NCI-H128 (cell line): Measurements from ENCODE around the gene OR56B1.
"Not testable (repeated sequence)": the region's sequence is repeated elsewhere in the genome, so short reads cannot be mapped to it uniquely, and the experiment has no call there.

ENCODE experiments used
- DNase-seq: peaks from one replicate; lab custom pipeline; 2025; ENCODE audit not compliant: unreplicated experiment; lab: John Stamatoyannopoulos, UW

OR56B1 gene

GRCh38 chr11:5736396-5736795 is at the start of gene OR56B1:
Gene OR56B1, plus strand, starts transcription at chr11:5736448. Its CDS starts 69 bp downstream, at chr11:5736517.
- DNase-seq: no peak

GRCh38 chr11:5688482-5688881 is 47.8 kb upstream of the OR56B1 start:
- no peak for DNase-seq

DNA sequence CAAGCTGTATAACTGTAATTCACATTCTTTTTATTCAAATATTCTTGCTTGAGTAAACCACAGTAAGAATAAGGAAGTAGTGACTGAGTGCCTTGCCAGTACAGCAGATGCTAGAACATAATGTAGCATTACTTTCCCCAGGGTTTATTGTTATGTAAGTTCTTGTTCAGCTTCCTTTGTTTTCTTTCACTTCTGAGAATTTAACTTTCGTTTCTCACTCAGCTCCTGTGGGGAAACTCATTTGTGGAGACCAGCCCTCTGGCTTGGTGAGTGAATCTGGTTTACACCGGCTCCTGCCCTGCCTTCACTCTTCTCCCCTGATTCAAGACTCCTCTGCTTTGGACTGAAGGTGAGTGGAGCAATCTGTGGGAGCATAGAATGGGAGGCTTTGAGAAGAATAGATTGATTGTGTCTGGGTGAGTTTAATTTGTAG is 46.7 kb upstream of the OR56B1 start, which contains the start of gene TRIM22:
Gene TRIM22 (plus strand): TSS at position 240 of the 433 bp plus-strand sequence. CDS start 6,443 bp downstream, outside the sequence.
- DNase-seq: no peak

DNA sequence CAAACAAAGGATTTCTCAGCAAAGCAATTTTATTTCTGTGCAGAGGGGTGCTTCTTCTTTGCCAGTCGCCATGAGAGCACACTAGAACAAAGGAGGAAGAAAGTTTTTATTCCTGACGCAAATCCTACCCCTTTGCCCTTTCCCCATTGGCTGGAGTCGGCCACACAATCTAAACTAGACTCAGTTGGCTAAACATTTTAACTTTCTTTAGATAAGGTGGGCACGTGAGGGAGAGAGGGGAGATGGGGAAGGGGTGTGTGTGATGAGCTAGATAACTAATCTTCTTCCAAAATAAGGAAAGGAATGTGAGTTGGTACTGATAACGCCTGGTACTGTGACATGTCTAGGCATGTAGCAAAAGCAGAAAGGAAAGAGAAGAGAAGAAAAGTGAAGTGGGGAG is 46.0 kb upstream of the OR56B1 start:
- DNase-seq: no peak

- no peak for DNase-seq
Measured at GRCh38 chr11:5690736-5691135, 45.5 kb upstream of the OR56B1 start.

GRCh38 chr11:5691238-5691963 is 44.8 kb upstream of the OR56B1 start:
- DNase-seq: not testable (repeated sequence)

DNA sequence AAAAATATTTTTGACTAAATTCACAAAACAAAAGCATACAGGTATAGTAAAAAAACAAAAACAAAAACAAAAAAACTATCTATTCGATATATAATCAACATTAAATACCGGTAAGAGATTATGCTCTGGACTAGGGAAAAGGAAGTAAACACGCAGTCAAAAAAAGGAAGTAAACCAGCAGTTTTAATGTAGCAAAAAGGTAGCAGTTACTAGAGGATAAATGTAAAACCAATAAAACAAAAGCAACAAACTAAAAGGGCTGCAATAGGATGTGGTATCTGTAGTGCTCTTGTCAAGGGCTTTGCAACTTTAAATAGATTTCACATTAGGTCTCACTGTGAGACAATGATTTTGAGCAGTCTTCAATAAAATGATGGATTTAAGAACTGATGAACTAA is 44.3 kb upstream of the OR56B1 start:
- DNase-seq: no peak

GRCh38 chr11:5694642-5695041 is 41.6 kb upstream of the OR56B1 start:
- no peak for DNase-seq

GRCh38 chr11:5695580-5695979 is 40.7 kb upstream of the OR56B1 start:
- no peak for DNase-seq

- no peak for DNase-seq
Measured at GRCh38 chr11:5696210-5696609, 40.0 kb upstream of the OR56B1 start.

DNA sequence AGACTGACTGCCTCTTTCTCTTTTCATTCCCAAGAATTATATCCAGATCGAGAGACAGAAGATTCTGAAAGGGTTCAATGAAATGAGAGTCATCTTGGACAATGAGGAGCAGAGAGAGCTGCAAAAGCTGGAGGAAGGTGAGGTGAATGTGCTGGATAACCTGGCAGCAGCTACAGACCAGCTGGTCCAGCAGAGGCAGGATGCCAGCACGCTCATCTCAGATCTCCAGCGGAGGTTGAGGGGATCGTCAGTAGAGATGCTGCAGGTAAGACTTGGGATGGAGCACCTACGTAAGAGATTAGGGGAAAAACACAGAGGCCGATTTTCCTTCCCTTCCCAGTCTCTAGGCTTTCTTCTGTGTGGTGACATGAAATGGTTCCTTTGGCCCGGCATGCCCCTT is 38.0 kb upstream of the OR56B1 start:
- DNase-seq: no peak

GRCh38 chr11:5700421-5701054 is 35.7 kb upstream of the OR56B1 start:
- no peak for DNase-seq

DNA sequence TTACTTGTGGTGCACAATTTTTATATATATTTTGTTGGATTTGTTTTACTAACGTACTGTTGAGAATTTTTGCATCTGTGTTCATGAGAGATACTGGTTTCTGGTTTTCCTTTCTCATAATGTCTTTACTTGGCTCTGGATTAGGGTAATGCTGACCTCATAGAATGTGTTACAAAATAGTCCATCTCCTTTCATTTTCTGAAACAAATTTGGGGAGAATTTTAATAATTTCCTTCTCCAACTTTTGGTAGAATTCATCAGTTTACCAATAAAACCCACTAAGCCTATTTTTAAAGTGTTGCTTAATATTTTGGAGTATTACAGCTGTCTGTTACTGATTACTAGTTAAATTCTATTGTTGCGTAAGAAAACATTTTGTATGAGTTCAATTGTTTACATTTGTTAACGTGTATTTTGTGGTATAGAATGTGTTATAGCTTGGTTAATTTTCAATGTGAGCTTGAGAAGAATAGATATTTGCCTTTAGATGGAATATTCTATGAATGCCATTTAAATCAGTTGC is 35.1 kb upstream of the OR56B1 start:
- DNase-seq: no peak

DNA sequence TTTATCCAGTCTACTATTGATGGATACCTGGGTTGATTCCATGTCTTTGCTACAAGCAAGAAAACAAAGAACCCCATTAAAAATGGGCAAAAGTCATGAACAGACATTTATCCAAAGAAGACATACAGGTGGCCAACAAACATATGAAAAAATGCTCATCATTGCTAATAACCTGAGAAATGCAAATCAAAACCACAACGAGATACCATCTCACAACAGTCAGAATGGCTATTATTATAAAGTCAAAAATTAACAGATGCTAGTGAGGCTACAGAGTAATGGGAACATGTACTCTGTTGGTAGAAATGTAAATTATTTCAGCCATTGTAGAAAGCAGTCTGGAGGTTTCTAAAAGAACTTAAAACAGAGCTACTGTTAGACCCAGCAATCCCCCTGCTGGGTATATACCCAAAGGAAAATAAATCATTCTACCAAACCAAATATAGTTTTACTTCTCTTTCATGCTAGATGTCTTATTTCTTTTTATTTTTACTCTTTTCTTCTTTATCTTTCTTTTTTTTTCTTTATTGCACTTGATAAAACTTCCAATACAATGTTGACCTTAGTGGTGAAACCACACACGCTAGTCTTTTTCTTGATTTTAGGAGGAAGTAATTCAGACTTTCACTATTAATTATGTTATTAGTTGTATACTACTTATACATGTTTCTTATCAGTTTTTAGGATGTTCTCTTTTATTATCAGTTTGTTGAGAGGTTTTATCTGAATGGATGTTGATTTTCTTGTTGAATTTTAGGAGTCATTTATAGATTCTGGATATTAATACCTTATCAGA is 32.3 kb upstream of the OR56B1 start:
- no peak for DNase-seq

DNA sequence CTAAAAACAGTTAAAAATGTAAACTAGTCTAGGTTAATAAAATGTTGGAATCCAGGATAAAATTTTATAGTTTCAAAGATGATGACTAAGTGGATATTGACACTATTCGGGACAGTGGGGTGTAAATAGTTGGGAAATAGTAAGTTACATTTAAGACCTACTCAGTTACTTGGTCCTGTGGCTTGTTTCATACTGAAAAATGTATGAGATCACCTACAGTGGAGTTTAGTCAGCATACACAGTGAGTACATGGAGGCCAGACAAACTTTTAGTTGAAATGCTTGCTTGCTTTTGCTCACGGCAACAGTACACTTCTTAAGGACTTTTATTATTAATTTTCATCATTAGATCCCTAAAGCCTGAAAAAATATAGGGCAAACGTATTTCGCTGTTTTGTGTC is 30.6 kb upstream of the OR56B1 start:
- DNase-seq: no peak

DNA sequence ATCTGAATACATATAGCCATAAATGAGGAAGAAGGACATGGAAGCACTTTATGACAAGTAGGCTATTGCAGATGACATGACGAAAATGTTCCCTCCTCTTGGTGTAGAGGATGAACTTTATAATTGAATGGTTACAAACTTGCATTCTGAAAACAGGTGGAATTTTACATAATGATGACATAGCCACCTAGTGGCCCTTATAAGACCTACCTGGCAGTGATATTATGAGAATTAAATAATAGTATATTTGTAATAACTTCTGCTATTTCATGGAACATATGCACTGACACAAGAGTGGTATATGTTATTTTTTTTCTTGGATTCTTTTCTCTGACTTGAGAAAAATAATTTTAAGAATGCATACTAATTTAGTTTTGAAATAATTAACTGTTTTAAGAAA is 23.7 kb upstream of the OR56B1 start:
- no peak for DNase-seq

DNA sequence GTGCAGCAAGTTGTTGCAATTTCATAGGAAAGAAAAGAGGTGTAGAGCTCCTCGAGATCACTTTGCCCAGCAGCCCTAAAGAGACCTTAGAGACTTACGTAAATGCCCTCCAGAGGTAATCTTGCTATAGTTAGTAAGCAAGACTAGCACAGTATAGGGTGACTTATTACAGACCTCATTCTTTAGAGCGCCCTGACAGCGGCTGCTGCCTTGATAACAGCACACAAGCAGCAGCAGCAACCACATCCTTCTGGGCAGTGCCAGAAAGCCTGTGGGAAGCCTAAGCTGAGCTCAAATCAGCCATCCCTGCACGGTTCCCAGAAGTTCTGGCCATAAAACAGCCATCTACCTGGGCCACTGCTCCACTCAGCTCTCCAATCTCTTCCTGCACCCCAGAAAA is 22.6 kb upstream of the OR56B1 start:
- DNase-seq: no peak

DNA sequence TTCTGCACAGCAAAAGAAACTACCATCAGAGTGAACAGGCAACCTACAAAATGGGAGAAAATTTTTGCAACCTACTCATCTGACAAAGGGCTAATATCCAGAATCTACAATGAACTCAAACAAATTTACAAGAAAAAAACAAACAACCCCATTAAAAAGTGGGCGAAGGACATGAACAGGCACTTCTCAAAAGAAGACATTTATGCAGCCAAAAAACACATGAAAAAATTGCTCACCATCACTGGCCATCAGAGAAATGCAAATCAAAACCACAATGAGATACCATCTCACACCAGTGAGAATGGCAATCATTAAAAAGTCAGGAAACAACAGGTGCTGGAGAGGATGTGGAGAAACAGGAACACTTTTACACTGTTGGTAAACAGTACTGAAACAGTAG is 19.7 kb upstream of the OR56B1 start:
- not testable (repeated sequence) for DNase-seq

GRCh38 chr11:5719703-5720495 is 16.3 kb upstream of the OR56B1 start:
- no peak for DNase-seq

DNA sequence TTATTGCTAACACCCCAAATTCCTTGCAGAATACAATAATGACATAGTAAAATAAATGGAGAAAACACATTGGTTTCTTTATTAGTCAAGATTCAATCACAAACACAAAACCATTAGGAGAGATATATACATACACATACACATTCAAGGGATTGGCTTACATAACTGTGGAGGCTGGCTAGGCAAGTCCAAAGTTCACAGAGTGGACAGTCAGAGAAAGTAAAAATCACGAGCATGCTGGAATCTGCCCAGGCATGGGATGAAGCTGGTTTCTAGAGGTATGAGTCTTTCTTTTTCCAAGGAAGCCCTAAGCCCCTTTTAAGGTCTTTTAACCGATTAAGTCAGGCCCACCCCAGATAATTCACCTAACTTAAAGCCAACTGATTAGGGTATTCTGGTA is 13.6 kb upstream of the OR56B1 start:
- no peak for DNase-seq

DNA sequence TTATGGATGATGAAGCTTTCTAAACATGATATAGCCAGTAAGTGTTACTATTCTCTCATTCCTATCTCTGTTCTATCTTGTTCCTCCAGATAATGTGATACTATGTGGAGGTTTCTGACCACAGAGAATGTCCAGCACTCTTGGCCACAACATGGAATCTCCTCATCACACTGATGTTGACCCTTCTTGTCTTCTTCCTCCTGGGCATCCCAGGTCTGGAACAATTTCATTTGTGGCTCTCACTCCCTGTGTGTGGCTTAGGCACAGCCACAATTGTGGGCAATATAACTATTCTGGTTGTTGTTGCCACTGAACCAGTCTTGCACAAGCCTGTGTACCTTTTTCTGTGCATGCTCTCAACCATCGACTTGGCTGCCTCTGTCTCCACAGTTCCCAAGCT is 9.9 kb upstream of the OR56B1 start:
- DNase-seq: no peak
